ENCODE measurements around the gene CDKAL1.
"Not testable (repeated sequence)": the region's sequence is repeated elsewhere in the genome, so short reads cannot be mapped to it uniquely, and the experiment has no call there.

The CDKAL1 gene

DNA sequence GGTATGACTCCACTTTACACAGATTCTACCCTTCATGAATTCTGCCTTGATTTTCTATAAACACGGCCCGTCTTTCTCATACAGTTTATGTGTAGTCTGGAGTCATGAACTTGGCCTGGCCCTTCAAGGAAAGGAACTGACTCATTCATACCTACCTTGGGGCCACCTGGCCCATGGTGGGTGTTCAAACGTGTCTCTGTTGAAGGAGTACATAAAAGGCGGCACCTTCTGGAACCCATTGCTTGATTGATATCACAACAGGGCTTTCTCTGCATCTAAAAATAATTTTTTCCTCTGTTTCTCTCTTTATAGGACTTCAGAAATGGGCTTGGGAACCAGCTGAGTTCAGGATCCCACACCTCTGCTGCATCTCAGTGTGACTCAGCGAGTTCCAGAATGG, 696.3 kb downstream of the CDKAL1 start:
- no peak for DNase-seq

DNA sequence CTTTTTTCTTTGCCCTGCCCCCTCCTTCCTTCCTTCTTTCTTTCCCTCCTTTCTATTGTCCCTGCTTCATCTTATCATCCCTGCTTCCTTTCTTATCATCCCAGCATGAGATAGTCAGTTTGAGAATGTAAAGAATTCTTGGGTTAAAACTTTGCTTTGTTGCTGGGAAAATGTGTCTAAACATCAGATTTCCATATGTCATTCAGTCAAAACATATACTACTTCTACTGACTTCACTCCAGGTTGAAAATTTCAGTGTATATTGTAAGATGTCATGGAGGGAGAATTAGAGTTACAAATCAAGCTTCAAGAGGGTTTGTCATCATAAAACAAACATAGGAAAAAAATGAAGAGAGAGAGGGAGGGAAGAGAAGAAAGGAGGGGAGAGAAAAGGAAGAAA, 700.9 kb downstream of the CDKAL1 start:
- DNase-seq: no peak

DNA sequence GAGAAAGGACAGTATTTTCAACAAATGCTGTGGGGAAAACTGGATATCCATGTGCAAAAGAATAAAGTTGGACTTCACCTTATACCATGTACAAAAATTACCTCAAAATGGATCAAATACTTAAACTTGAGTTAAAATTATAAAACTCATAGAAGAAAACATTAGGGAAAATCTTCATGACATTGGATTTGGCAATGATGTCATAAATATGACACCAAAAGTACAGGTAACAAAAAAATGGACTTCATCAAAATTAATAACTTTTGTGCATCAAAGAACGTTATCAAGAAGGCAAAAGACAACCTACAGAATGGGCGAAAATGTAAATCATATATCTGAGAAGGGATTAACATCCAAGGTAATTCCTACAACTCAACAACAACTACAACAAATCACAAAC, 704.0 kb downstream of the CDKAL1 start:
- DNase-seq: no peak

DNA sequence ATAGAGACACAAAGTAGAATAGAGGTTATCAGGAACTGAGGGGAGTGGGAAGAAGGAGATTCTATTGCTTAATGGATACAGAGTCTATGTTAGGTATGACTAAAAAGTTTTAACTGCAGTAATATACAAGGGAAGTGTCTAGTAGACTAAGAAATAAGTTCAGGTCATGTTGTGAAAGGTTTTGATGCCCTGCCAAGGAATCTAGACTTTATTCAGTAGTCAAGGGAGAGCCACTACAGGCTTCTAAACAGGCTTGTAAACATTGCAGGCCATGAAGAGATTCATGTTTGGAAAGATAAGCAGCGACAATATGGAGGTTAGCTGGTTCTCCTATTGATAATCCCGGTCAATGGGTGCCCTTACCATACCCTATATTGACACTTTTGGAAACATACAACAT, 706.5 kb downstream of the CDKAL1 start:
- DNase-seq: no peak

DNA sequence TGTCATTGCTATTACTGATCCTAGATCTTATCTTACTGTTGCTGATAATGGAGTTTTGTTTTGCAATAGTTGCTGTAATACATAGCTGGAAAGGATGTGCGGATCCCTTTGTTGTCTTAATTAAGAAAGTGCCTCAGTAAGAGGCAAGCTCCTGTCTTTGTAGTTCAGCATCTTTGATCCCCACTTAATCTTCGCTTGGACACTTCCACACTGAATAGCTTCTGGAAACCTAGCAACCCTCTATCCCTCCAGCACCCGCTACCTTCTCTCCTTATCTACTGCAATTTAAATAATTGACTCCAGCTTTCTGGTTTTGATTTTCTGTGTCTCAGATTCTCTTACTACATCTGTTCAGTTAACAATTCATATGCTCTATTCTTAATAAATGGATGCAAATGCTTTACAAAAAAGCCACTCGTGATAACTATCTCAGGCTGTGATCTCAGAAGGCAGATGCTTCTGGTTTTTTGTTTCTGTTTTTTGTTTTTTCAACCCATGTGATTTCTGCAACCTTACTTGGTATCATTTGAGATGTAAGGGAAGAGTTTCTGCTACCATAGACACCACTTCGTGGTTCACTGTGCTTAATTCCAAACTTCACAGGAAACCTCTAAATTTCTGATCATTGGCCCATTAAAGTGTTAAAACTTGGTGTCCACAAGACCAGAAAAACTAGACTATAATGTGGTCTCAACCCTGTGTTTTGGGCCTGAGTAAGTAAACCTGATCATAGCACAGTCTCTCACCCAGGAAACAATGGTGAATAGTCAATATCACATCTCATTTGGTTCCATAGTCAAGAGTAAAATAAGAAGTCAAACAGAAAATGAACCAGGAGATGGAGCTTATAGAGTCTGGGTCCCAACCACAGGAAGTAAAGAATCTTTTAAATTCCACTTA, 707.2 kb downstream of the CDKAL1 start:
- no peak for DNase-seq

DNA sequence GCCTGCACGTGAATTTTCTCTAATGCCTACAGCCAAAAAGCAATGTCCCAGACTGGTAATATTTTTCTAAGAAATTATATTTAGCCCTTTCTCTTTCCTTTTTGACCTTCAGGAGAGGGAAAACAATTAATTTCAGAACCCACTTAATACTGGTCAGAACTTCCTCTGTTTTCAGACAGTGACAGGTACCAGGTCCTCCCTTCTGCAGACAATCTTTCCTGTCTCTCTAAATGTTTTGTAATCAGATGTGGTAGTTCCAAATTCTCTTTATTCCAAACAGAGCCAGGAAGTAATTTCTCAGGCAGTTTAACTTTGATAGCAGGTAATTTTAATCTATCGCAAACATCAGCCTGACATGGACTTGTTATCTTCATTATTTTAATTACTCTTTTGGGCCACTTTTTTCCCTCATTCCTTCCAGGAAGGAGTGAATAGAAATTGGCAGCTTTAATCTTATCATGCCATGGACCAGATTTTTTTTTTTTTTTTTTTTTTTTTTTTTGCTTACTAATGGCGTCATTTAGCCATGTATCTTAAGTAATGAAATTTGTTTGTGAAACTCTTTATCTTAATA, 710.7 kb downstream of the CDKAL1 start:
- no peak for DNase-seq

DNA sequence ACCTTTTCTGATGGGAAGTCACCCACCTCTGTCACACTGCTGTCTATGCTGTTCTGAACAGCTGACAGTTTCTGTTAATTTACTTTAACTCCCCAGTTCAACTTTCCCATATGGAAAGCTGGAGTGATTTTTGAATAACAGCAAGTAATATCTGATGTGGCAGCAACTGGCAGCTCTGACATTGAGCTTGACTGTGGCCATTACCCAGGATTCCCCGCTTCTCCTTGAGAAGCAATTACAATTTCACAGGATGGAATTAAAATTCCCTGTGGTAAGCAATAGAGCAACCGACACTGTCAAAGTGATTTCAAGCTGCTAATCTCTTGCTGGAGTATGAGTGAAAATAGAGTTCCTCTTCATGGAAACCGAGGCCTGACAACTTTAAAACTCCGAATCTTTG, 711.2 kb downstream of the CDKAL1 start:
- no peak for DNase-seq

DNA sequence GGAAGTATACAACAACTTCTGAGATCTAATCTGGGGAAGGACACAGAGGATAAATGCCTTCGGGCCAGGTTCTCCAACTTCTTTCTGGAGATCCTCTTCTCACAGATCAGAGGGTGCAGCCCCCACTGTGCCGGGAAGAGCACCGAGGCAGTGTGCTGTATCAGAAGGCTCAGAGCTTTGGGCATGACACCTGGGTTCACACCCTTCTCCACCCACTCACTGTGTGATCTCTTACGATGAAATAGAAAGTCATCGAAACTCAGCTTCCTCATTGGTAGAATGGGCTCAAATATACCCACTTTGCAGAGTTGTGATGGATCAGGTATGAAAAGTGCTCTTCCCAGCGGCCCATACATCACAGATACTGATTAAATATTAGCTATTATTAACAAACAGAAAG, 711.8 kb downstream of the CDKAL1 start:
- no peak for DNase-seq

DNA sequence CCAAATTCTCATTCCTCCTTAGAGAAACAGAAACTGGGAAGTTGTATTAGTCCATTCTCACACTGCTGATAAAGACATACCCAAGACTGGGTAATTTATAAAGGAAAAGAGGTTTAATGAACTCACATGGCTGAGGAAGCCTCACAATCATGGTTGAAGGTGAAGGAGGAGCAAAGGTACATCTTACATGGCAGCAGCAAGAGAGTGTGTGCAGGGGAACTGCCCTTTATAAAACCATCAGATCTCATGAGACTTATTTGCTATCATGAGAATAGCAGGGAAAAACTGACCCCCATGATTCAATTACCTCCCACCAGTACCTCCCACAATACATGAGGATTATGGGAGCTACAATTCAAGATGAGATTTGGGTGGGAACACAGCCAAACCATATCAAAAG, 720.2 kb downstream of the CDKAL1 start:
- not testable (repeated sequence) for DNase-seq

DNA sequence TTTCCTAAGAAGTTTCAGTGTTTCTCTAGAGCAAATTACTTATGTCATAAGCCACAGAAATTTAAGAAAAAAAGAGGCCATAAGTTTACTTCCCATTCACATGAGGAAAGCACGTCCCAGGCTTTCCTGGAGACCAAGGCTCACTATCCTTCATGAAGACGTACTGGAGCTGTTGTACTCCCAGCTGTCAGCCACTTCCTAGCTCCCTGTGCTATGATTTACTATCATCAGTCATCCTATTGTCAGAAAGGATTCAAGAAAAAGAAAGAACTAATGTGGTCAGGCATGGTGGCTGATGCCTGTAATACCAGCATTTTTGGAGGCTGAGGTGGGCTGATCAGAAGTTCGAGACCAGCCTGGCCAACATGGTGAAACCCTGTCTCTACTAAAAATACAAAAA, 721.9 kb downstream of the CDKAL1 start:
- no peak for DNase-seq

DNA sequence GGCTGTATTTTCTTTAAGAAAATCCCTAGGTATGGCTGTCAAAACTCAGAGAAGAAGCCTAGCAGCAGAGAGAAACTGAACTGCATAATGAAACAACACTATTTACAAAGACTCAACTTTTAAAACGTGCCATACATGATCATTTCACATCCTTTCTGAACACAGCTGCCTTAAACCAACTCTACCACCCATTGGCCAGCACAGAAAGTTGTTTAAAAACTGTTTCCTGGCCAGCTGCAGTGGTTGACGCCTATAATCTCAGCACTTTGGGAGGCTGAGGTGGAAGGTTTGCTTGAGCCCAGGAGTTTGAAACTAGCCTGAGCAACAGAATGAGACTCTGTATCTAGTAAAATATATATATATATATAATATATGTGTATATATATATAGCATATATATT, 722.9 kb downstream of the CDKAL1 start:
- no peak for DNase-seq

DNA sequence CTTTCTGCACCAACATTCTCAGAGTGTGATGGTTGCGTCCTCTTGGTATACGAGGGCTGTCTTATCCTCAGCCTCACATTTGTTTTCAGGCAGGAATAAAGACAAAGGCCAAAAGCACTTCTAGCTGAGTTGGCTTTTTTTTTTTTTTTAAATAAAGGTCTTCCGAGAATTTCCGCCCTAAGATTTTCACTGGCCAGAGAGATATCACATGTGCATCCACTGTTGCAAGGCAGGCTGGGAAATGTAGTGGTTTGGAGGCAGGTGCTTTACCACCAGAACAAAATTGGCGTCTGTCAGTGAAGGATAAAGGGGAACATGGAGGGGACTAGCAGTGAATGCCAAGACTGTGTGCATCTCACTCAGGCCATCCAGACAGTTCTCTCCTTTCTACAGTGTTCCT, 724.4 kb downstream of the CDKAL1 start:
- DNase-seq: no peak

DNA sequence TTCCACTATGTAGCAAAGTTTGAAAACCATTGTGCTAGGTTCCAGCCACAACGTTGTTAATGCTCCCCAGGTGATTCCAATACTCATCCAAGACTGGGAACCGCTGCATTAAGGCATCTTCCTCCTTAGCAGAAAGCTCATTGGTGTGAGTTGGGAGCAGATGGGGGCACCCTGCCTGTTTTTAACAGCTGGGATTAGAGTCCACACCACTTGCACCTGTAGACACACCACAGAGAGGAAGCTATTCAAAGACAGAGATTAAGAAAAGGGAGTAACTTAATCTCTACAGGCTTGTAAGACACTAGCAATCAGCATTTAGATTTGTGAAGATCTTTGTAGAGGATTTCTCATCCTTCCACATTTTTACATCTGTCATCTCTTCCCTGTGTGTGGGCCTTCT, 725.4 kb downstream of the CDKAL1 start:
- no peak for DNase-seq

DNA sequence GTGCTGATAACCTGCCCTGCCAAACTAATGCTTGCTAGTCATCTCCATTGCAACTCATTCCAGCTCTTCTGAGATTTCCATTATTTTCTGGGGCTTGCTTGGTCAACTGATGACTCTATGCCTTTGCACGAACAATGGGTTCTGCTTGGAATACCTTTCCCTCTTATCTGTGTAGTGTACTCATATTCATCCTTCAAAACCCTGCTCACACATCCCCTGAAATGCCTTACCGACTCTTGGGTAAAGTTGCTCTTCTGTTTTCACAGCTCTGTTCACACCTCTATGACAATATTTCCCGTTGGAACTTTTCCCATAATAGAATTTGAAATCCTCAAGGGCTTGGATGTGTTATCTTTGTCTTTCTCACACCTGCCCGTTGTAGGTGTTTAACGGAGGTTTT, 728.2 kb downstream of the CDKAL1 start:
- no peak for DNase-seq

DNA sequence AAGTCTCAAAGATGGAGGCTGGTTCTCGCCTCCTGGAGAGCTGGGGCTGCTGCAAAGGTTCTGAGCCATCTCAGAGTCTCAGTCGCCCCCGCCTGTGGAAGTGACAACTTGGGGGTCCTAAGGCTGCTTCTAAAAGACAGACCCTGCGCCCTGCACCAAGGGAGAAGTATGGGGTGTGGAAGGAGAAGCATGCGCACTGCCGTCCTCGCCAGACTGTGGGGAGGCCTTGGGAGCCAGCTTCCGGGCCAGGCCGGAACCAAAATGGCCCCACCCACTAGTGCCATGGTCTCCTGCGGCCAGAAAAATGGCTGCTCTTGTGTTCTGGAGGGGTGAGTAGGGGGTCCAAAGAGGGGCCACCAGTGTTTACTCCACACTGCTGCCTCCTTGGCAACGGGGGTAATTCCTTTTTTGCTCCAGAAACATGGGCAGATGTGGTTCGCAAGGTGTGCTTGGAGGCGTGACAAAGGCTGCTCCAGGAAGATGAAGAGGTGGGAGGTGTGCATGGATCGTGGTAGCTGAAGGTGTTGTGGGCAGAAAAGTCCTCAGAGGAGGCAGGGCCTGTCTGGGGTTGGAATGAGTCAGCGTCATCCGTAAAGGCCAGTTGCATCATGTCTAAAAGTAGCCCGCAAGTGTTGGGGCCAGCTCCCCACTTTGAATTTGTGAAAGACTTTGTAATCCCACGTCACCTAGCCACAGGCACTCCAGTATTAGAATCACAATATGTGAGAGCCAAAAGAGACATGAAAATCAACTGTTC, 729.5 kb downstream of the CDKAL1 start:
- DNase-seq: no peak

DNA sequence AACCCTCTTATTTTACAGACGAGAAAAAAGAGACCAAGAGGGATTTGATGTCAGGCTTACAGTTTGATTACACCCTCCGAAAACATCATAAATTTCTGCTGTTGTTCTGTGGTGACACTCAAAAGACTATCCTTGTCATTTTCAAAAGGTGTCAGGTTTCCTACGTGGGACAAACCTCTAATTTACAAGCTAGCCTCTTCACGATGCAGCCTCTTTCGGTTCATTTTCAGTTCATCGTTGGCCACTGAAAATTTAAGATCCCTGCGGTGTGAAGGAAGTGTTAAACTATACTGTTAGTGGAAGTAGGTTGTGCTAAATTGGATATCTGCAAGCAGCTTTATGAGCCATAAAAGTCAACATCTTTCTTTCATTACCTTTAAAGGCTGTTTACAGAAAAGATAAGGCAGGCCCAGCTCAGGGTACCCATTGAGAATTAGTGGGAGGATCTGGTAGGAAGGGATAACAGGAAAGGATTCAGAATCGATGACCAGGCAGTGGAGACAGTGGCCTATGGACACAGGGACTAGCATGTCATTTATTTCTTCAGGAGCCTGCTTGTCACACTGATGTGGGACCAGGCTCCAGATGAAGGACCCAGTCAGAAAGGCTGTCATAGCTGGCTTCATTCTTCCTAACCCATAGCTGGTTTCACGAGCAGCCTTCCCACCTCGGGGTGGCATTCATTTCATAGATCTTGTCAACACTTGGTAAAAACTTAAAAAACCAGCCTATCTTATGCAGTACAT, 730.2 kb downstream of the CDKAL1 start:
- no peak for DNase-seq

DNA sequence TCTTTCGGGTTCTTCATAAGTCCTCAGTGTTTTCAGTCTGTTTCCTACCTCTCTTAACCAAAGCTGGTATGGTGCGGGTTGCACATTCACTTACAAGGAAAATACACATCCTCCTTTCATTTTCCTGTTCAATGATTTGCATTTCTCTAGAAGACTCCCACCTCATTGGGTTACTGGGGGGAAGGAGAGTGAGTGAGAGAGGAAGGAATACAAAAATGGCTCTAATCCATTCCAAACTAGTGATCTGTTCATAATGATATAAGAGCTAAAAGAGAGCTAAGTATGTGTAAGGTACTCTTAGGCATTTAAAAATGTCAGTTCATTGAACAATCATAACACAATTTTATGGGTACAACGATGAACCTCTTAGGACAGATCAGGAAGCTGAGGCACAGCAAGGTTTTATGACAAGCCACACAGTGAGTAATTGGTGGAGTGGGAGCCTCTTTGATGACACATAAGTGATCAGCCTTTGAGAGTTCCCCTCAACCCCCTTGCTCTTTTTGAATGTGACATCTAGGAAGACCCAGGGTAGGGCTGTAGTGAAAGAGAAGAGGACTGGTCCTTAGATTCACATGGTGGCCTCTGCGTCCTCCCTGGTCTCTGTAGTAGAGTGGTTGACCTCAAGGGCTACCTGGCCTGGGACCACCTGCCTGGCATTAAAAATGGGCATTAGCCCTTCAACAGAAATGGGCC, 730.9 kb downstream of the CDKAL1 start:
- no peak for DNase-seq

DNA sequence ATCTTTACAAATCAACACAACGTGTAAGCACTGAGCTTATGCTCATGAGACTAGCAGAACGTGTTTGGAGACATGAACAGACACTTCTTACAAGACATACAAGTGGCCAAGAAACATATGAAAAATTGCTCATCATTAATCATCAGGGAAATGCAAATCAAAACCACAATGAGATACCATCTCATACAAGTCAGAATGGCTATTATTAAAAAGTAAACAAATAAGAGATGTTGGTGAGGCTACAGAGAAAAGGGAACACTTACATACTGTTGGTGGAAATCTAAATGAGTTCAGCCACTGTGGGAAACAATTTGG, 731.4 kb downstream of the CDKAL1 start:
- no peak for DNase-seq

DNA sequence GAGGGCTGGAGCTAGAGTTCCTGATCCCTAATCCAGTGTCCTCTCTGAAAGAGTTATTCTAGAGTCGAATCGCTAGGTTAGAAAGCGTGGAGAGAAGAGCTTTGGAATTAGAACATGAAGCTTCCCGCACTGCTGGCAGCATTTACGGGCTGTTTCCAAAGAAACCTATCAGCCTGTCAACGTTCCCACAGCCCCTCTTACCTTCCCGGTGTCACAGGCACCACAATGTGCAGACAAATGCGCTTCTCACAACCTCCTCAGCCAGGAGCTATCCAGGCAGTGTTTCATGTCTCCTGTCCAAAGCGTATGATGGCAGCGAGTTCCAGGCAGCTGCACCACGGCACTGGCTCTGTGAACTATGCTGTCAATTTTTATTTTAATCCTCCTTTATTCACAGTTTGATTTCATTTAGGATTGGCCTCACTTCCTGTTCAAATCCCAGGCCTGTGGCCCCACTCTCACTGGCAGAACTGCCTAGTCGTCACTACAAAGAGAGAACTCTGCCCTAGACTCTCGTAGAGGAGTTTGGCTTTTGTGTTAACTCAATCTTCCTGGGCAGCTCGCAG, 736.5 kb downstream of the CDKAL1 start:
- no peak for DNase-seq

DNA sequence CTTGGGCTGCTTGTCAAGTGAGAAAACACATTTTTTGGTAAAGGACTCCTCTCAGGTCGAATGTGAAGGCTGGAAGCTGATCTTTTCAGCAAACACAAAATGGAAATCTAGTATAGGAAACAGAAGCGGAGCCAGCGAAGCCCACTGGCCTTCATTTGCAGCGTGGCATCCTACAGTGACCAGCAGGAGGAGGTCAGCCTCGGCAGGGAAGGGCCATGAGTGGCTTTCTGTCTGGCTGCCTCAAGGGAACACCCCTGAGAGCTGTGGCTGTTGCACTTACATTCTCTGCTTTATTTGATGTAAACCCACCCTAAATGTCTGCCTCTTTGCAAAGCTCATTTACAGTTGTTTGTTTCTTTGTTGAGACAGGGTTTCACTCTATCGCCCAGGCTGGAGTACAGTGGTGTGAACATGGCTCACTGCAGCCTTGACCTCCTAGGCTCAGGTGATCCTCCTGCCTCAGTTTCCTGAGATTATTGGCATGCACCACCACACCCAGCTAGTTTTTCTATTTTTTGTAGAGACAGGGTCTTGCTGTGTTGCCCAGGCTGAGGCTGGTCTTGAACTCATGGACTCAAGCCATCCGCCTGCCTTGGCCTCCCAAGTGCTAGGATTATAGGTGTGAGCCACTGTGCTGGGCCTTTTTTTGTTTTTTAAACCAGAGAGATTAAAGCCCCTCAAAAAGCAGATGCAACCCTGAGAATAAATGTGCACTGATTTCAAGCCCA, 737.3 kb downstream of the CDKAL1 start:
- DNase-seq: no peak

DNA sequence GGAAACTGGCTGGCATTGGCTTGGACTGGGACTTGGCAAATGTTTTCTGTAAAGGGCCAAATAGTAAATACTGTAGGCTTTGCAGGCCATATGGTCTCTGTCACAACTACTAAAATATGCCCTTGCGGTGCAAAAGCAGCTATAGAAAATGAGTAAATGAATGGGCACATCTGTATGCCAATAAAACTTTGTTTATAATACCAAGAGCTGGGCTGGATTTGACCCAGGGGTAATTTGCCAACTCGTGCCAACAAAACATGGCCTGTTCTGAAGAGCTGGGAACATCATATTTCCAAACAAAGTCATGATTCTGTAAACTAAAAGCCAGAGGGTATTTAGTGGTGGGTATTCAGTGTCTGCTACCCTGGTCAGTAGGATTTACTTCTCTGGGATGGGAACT, 739.2 kb downstream of the CDKAL1 start:
- DNase-seq: no peak

DNA sequence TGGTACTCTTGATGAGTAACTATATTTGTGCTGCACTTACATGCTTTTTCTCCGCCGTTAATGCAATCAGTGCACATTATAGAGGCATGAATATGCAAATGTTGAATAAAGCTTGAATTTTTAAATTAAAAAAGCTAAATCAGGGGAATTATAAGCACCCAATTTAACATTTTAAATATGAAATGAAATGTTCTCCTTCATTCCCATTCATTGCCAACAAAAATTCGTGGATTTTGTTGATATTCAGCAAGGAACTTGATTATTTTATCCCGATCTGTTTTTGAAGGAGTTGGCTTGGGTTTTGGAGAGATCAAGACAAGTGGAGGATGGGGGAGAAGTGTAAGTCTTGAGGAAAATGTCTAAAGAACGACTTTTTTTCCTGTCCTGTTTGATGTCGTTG, 740.6 kb downstream of the CDKAL1 start:
- DNase-seq: no peak
